ENCODE measurements around the gene CGB5.

GRCh38 chr19:49070416-49070815 is 26.8 kb downstream of the CGB5 start:
- TF ChIP-seq YY1 (tag by site-specific recombination; IDR thresholded peaks at IDR 0.05) (no peak), ZSCAN30 (tag by site-specific recombination; IDR thresholded peaks at IDR 0.05) (no peak), ZNF624 (tag by site-specific recombination; IDR thresholded peaks at IDR 0.05) (no peak), CTCF (tag by site-specific recombination; IDR thresholded peaks at IDR 0.05) (no peak)
